Measurements from ENCODE around the gene CAPS2. TPM values are rescaled to one million over a fixed set of nuclear protein-coding genes. Genes with fewer than 3 reads are reported as not detected.

CAPS2 gene
- polyA plus RNA-seq, 1 donor (not counting 4 experiments of a cell fraction or from before 2014, with no cell fraction given): 2.2 TPM

DNA sequence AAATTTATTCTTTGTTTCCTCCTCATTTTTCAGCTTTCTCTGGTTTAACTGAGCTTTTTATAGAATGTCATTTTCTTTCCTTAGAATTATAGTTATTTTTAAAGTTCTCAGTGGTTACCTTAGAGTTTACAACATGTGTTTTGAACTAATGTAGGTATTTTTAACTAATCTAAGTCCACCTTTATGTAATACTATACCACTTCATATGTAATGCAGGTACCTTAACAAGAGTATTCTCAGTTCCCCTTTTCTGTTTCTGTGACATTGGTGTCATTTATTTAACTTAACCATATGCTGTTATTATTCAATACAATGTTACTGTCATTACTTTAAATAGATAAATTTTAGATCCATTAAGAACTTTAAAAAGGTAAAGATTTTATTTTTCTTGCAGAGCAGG lies 90.1 kb downstream of the CAPS2 start:
- FAIRE-seq (no peak), DNase-seq (ENCODE audit: low read depth, low spot score) (no peak)
- no peak overlapping the region for H3K9ac ChIP-seq (ENCODE audit: control insufficient read depth, extremely low read depth, insufficient read depth, low read length)
- no peaks in the 10 kb centered on the region for H4K20me1 ChIP-seq (ENCODE audit: control insufficient read depth, extremely low read depth, insufficient read depth, low read length)
- H2AFZ ChIP-seq (ENCODE audit: control insufficient read depth, low read length): no peak overlapping the region
- no peaks in the 10 kb centered on the region for H3K79me2 ChIP-seq (ENCODE audit: control insufficient read depth, insufficient read depth, low read length)
- no peaks in the 10 kb centered on the region for H3K9me3 ChIP-seq (ENCODE audit: control insufficient read depth, low read depth, low read length)
- H3K9me1 ChIP-seq (ENCODE audit: control insufficient read depth, extremely low read depth, insufficient read depth, low read length): no peaks in the 10 kb centered on the region
- H3K27ac ChIP-seq (ENCODE audit: control insufficient read depth, insufficient read depth, low read length): no peak overlapping the region
- dilution Hi-C loops (cut with MboI; ENCODE audit: extremely low pct_ligation_motif_present, low sequenced_read_pairs): no loop called here
- no peaks in the 10 kb centered on the region for H3K4me1 ChIP-seq (ENCODE audit: control insufficient read depth, extremely low read depth, insufficient read depth, low read length)
- no peaks in the 10 kb centered on the region for H3K27me3 ChIP-seq (ENCODE audit: control insufficient read depth, extremely low read depth, insufficient read depth, low read length)
- no peak overlapping the region for H3K4me3 ChIP-seq (ENCODE audit: control insufficient read depth in 2 of 3, extremely low read depth in 1 of 3, insufficient read depth in 2 of 3, low read depth in 1 of 3, low read length in 3 of 3)
- H3K36me3 ChIP-seq (ENCODE audit: control insufficient read depth in 2 of 2, extremely low read depth in 1 of 2, insufficient read depth in 2 of 2, low read length in 2 of 2): no peaks in the 10 kb centered on the region
- no peak overlapping the region for H3K4me2 ChIP-seq (ENCODE audit: control insufficient read depth, extremely low read depth, insufficient read depth, low read depth, low read length)
- TF ChIP-seq CTCF (optimal IDR thresholded peaks at IDR 0.05 in 1 of 3, IDR thresholded peaks at IDR 0.05 in 1 of 3, conservative IDR thresholded peaks at IDR 0.05 in 1 of 3; ENCODE audit: extremely low read depth in 1 of 3, insufficient read depth in 2 of 3, low read length in 3 of 3): no peak
- TF ChIP-seq EZH2 (IDR thresholded peaks at IDR 0.05; ENCODE audit: low read length): no peak

DNA sequence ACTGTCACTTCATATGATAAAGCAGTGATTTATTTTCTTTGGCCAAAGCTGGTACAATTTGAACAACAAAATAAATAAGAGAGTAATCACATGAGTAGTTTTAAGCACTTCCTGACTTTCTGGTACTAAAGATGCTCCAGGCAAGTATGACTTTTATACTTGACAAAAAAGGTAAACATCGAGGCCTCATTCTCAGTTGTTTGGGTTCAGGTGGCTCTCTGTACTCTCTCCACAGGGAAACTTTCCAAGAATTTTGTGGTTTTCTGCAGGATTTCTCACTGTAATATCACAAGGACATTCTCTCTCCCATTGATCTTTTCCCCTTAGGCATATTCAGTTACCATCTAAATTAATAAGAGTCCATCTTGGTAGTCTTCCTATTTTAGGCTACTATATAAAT lies 93.9 kb downstream of the CAPS2 start:
- no peak overlapping the region for H2AFZ ChIP-seq (ENCODE audit: control insufficient read depth, low read length)
- H3K9ac ChIP-seq (ENCODE audit: control insufficient read depth, extremely low read depth, insufficient read depth, low read length): no peak overlapping the region
- H4K20me1 ChIP-seq (ENCODE audit: control insufficient read depth, extremely low read depth, insufficient read depth, low read length): no peaks in the 10 kb centered on the region
- H3K27ac ChIP-seq (ENCODE audit: control insufficient read depth, insufficient read depth, low read length): no peak overlapping the region
- no peaks in the 10 kb centered on the region for H3K36me3 ChIP-seq (ENCODE audit: control insufficient read depth in 2 of 2, extremely low read depth in 1 of 2, insufficient read depth in 2 of 2, low read length in 2 of 2)
- H3K4me2 ChIP-seq (ENCODE audit: control insufficient read depth, extremely low read depth, insufficient read depth, low read depth, low read length): no peak overlapping the region
- H3K4me1 ChIP-seq (ENCODE audit: control insufficient read depth, extremely low read depth, insufficient read depth, low read length): no peaks in the 10 kb centered on the region
- no peak overlapping the region for H3K4me3 ChIP-seq (ENCODE audit: control insufficient read depth in 2 of 3, extremely low read depth in 1 of 3, insufficient read depth in 2 of 3, low read depth in 1 of 3, low read length in 3 of 3)
- dilution Hi-C loops (cut with MboI; ENCODE audit: extremely low pct_ligation_motif_present, low sequenced_read_pairs): no loop called here
- FAIRE-seq (no peak), DNase-seq (ENCODE audit: low read depth, low spot score) (no peak)
- no peaks in the 10 kb centered on the region for H3K79me2 ChIP-seq (ENCODE audit: control insufficient read depth, insufficient read depth, low read length)
- H3K27me3 ChIP-seq (ENCODE audit: control insufficient read depth, extremely low read depth, insufficient read depth, low read length): no peaks in the 10 kb centered on the region
- no peaks in the 10 kb centered on the region for H3K9me1 ChIP-seq (ENCODE audit: control insufficient read depth, extremely low read depth, insufficient read depth, low read length)
- TF ChIP-seq EZH2 (IDR thresholded peaks at IDR 0.05; ENCODE audit: low read length): no peak
- TF ChIP-seq CTCF (optimal IDR thresholded peaks at IDR 0.05 in 1 of 3, IDR thresholded peaks at IDR 0.05 in 1 of 3, conservative IDR thresholded peaks at IDR 0.05 in 1 of 3; ENCODE audit: extremely low read depth in 1 of 3, insufficient read depth in 2 of 3, low read length in 3 of 3): no peak
- no peaks in the 10 kb centered on the region for H3K9me3 ChIP-seq (ENCODE audit: control insufficient read depth, low read depth, low read length)
